ENCODE measurements around the gene AGTRAP. TPM values are rescaled to one million over a fixed set of nuclear protein-coding genes. Genes with fewer than 3 reads are reported as not detected.

AGTRAP gene
- total and polyA plus RNA-seq, 2 donors (not counting 1 experiment from before 2014, with no cell fraction given) = 25.5 to 58.8 TPM

DNA sequence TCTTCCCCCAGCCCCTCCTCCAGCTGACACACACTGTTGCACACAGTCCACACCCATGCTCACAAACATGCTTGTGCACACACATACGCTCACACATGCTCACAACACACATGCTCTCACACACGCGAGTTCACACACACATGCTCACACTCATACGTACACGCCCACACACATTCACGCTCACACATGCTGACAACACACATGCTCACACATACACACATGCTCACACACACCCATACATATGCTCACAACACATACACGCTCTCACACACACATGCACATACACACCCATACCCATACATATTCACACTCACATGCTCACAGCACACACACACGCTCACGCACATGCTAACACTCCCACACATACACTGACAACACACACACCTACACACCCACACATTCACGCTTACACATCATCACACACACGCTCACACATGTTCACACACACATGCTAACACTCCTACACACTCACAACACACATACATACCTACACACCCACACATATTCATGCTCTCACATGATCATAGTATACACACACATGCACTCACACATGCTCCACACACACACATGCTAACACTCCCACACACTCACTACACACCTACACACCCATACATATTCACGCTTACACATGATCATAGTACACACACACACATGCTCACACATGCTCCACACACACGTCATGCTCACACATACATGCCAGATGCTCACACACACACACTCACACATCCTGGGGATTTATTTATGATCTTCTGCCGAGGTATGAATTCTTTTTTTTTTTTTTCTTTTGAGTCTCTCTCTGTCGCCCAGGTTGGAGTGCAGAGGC, 33.7 kb upstream of the AGTRAP start:
- H3K79me2 ChIP-seq (ENCODE audit: control insufficient read depth, insufficient read depth, low read length) = no peaks in the 10 kb centered on the region
- H3K4me2 ChIP-seq (ENCODE audit: extremely low read depth, insufficient read depth, low read length) = no peak overlapping the region
- no peak overlapping the region for H2AFZ ChIP-seq (ENCODE audit: low read length)
- no peak for DNase-seq (ENCODE audit: low read depth in 2 of 2)
- H4K20me1 ChIP-seq (ENCODE audit: control insufficient read depth, extremely low read depth, insufficient read depth, low read length) = no peaks in the 10 kb centered on the region
- H3K27me3 ChIP-seq (ENCODE audit: control insufficient read depth, insufficient read depth, low read length) = peaks cover 31% of the 10 kb centered on the region
- no peaks in the 10 kb centered on the region for H3K36me3 ChIP-seq (ENCODE audit: control insufficient read depth, insufficient read depth, low read length)
- H3K4me3 ChIP-seq (replicated peaks in 1 of 4; ENCODE audit: control extremely low read depth in 1 of 4, insufficient read depth in 1 of 4, low read depth in 3 of 4, low read length in 4 of 4) = no peak overlapping the region
- H3K27ac ChIP-seq (ENCODE audit: insufficient read depth, low read length) = no peak overlapping the region
- H3K9me3 ChIP-seq (ENCODE audit: control insufficient read depth, insufficient read depth, low read depth, low read length) = no peaks in the 10 kb centered on the region
- no peaks in the 10 kb centered on the region for H3K4me1 ChIP-seq (ENCODE audit: control insufficient read depth, extremely low read depth, insufficient read depth, low read length)
- H3K9ac ChIP-seq (ENCODE audit: insufficient read depth, low read length) = no peak overlapping the region
- TF ChIP-seq, protein P1, sequence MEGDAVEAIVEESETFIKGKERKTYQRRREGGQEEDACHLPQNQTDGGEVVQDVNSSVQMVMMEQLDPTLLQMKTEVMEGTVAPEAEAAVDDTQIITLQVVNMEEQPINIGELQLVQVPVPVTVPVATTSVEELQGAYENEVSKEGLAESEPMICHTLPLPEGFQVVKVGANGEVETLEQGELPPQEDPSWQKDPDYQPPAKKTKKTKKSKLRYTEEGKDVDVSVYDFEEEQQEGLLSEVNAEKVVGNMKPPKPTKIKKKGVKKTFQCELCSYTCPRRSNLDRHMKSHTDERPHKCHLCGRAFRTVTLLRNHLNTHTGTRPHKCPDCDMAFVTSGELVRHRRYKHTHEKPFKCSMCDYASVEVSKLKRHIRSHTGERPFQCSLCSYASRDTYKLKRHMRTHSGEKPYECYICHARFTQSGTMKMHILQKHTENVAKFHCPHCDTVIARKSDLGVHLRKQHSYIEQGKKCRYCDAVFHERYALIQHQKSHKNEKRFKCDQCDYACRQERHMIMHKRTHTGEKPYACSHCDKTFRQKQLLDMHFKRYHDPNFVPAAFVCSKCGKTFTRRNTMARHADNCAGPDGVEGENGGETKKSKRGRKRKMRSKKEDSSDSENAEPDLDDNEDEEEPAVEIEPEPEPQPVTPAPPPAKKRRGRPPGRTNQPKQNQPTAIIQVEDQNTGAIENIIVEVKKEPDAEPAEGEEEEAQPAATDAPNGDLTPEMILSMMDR (conservative IDR thresholded peaks at IDR 0.05 in 1 of 2, IDR thresholded peaks at IDR 0.05 in 1 of 2; ENCODE audit: low read depth in 1 of 2, low read length in 2 of 2) = no peak
- no peak for TF ChIP-seq EZH2 (IDR thresholded peaks at IDR 0.05; ENCODE audit: low read length, missing control alignments)

DNA sequence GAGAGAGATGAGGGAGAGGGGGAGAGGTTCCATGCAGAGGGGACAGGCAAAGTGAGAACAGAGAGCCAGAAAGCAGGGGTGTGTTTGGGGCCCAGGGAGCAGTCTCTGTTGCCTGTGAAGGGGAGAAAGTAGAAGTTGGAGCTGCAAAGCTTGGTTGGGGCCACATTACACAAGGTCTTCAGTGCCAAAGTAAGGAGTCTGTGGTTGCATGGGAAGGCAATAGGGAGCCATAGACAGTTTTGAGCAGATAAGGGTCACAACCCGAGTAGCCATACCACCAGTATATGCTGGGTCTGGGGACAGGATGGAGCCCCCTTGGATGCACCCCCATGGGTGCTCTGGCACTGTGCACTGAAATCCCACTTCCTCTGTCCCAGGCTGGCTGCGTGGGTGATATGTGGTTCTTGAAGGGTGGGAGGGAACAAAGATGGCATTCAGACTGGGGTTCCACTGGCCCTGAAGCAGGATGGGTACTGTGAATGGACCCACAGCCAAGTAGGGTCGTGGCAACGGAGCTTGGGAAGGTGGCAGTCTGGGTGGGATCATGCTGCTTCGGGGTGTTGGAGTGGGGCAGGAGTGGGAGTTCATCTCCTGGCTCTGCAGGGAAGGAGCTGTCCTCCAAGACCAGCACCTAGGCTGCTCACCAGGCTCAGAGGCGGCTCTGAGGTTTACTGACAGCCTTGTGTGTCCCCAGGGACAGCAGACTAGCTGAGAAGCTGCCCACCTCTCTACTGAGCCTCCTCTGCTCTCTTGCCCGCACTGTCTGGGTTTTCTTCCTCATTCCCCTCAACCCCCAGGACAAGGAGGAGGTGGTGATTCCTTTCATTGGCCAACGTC, 32.4 kb upstream of the AGTRAP start:
- H2AFZ ChIP-seq (ENCODE audit: low read length) = no peak overlapping the region
- TF ChIP-seq, protein P1 (conservative IDR thresholded peaks at IDR 0.05 in 1 of 2, IDR thresholded peaks at IDR 0.05 in 1 of 2; ENCODE audit: low read depth in 1 of 2, low read length in 2 of 2) = no peak
- TF ChIP-seq EZH2 (IDR thresholded peaks at IDR 0.05; ENCODE audit: low read length, missing control alignments) = no peak
- H3K27ac ChIP-seq (ENCODE audit: insufficient read depth, low read length) = no peak overlapping the region
- no peaks in the 10 kb centered on the region for H4K20me1 ChIP-seq (ENCODE audit: control insufficient read depth, extremely low read depth, insufficient read depth, low read length)
- H3K4me2 ChIP-seq (ENCODE audit: extremely low read depth, insufficient read depth, low read length) = no peak overlapping the region
- DNase-seq (ENCODE audit: low read depth in 2 of 2) = no peak
- H3K4me3 ChIP-seq (replicated peaks in 1 of 4; ENCODE audit: control extremely low read depth in 1 of 4, insufficient read depth in 1 of 4, low read depth in 3 of 4, low read length in 4 of 4) = no peak overlapping the region
- no peaks in the 10 kb centered on the region for H3K4me1 ChIP-seq (ENCODE audit: control insufficient read depth, extremely low read depth, insufficient read depth, low read length)
- no peaks in the 10 kb centered on the region for H3K79me2 ChIP-seq (ENCODE audit: control insufficient read depth, insufficient read depth, low read length)
- no peaks in the 10 kb centered on the region for H3K36me3 ChIP-seq (ENCODE audit: control insufficient read depth, insufficient read depth, low read length)
- no peaks in the 10 kb centered on the region for H3K9me3 ChIP-seq (ENCODE audit: control insufficient read depth, insufficient read depth, low read depth, low read length)
- no peak overlapping the region for H3K9ac ChIP-seq (ENCODE audit: insufficient read depth, low read length)
- H3K27me3 ChIP-seq (ENCODE audit: control insufficient read depth, insufficient read depth, low read length) = peaks cover 30% of the 10 kb centered on the region

- H3K27ac ChIP-seq (ENCODE audit: insufficient read depth, low read length) = no peak overlapping the region
- H3K79me2 ChIP-seq (ENCODE audit: control insufficient read depth, insufficient read depth, low read length) = no peaks in the 10 kb centered on the region
- no peak for DNase-seq (ENCODE audit: low read depth in 2 of 2)
- H3K36me3 ChIP-seq (ENCODE audit: control insufficient read depth, insufficient read depth, low read length) = no peaks in the 10 kb centered on the region
- no peak overlapping the region for H2AFZ ChIP-seq (ENCODE audit: low read length)
- H3K9me3 ChIP-seq (ENCODE audit: control insufficient read depth, insufficient read depth, low read depth, low read length) = no peaks in the 10 kb centered on the region
- H3K9ac ChIP-seq (ENCODE audit: insufficient read depth, low read length) = no peak overlapping the region
- H3K4me3 ChIP-seq (replicated peaks in 1 of 4; ENCODE audit: control extremely low read depth in 1 of 4, insufficient read depth in 1 of 4, low read depth in 3 of 4, low read length in 4 of 4) = no peak overlapping the region
- H3K4me1 ChIP-seq (ENCODE audit: control insufficient read depth, extremely low read depth, insufficient read depth, low read length) = no peaks in the 10 kb centered on the region
- H3K27me3 ChIP-seq (ENCODE audit: control insufficient read depth, insufficient read depth, low read length) = peaks cover 24% of the 10 kb centered on the region
- TF ChIP-seq, protein P1 (conservative IDR thresholded peaks at IDR 0.05 in 1 of 2, IDR thresholded peaks at IDR 0.05 in 1 of 2; ENCODE audit: low read depth in 1 of 2, low read length in 2 of 2) = no peak
- no peak for TF ChIP-seq EZH2 (IDR thresholded peaks at IDR 0.05; ENCODE audit: low read length, missing control alignments)
- no peak overlapping the region for H3K4me2 ChIP-seq (ENCODE audit: extremely low read depth, insufficient read depth, low read length)
- H4K20me1 ChIP-seq (ENCODE audit: control insufficient read depth, extremely low read depth, insufficient read depth, low read length) = no peaks in the 10 kb centered on the region
Observed at GRCh38 chr1:11704194-11704529, 31.8 kb upstream of the AGTRAP start.

Measured in fibroblast of lung (primary cell).